ENCODE measurements around the gene KLHL26. TPM values are rescaled to one million over a fixed set of nuclear protein-coding genes. Genes with fewer than 3 reads are reported as not detected.

The KLHL26 gene
- total and polyA plus RNA-seq, 9 of the 15 experiments (the other 6 are each of a cell fraction or from before 2014, with no cell fraction given), result 0.13 to 13.3 (median 1.4) TPM

DNA sequence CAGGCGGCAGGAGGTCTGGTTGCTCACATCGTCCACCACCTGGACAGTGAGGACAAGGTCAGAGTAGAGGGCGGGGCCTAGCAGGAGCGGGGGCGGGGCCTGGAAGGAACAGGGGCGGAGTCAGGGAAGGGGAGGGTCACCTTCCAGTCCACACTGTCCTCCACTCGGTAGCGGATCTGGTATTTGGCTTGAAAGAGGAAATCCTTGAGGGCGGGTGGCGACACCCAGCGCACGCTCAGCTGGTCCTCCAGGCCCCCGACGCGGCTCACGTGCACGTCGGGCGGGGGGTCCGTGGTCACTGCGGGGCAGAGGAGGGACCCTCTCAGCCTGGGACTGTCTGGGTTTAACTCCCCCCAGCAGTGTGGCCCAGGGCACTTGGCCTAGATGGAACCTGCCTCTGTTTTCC lies 40.1 kb upstream of the KLHL26 start (continued):
- TF ChIP-seq, protein P1, sequence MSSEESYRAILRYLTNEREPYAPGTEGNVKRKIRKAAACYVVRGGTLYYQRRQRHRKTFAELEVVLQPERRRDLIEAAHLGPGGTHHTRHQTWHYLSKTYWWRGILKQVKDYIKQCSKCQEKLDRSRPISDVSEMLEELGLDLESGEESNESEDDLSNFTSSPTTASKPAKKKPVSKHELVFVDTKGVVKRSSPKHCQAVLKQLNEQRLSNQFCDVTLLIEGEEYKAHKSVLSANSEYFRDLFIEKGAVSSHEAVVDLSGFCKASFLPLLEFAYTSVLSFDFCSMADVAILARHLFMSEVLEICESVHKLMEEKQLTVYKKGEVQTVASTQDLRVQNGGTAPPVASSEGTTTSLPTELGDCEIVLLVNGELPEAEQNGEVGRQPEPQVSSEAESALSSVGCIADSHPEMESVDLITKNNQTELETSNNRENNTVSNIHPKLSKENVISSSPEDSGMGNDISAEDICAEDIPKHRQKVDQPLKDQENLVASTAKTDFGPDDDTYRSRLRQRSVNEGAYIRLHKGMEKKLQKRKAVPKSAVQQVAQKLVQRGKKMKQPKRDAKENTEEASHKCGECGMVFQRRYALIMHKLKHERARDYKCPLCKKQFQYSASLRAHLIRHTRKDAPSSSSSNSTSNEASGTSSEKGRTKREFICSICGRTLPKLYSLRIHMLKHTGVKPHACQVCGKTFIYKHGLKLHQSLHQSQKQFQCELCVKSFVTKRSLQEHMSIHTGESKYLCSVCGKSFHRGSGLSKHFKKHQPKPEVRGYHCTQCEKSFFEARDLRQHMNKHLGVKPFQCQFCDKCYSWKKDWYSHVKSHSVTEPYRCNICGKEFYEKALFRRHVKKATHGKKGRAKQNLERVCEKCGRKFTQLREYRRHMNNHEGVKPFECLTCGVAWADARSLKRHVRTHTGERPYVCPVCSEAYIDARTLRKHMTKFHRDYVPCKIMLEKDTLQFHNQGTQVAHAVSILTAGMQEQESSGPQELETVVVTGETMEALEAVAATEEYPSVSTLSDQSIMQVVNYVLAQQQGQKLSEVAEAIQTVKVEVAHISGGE (CRISPR knock-in tag; IDR thresholded peaks at IDR 0.05), result no peak
- TF ChIP-seq ZSCAN29 (IDR thresholded peaks at IDR 0.05) (peak; percentile 92), PCBP2 (IDR thresholded peaks at IDR 0.05; ENCODE audit: low read depth, low read length, poor library complexity, severe bottlenecking) (no peak), NCOA1 (IDR thresholded peaks at IDR 0.05; ENCODE audit: low read depth) (no peak), FOXA1 (IDR thresholded peaks at IDR 0.05; ENCODE audit: borderline replicate concordance) (no peak), ZNF699 (CRISPR knock-in tag; IDR thresholded peaks at IDR 0.05; ENCODE audit: insufficient replicate concordance) (no peak), ARID1B (IDR thresholded peaks at IDR 0.05) (no peak), SMAD4 (CRISPR knock-in tag; conservative IDR thresholded peaks at IDR 0.05) (0 out of 2 replicates have a peak, but pooled peaks have one; percentile 23), TSC22D4 (tag; IDR thresholded peaks at IDR 0.05) (no peak), SMC3 (conservative IDR thresholded peaks at IDR 0.05; ENCODE audit: insufficient read depth, low read depth, low read length) (no peak), RUNX1 (IDR thresholded peaks at IDR 0.05; ENCODE audit: low read depth) (no peak), NFIC (IDR thresholded peaks at IDR 0.05) (peak; percentile 63), CHCHD3 (CRISPR knock-in tag; IDR thresholded peaks at IDR 0.05) (no peak), CBFA2T3 (IDR thresholded peaks at IDR 0.05) (no peak), CXXC5 (CRISPR knock-in tag; IDR thresholded peaks at IDR 0.05) (peak; percentile 80), SAFB2 (IDR thresholded peaks at IDR 0.05; ENCODE audit: borderline replicate concordance, low read depth, low read length, severe bottlenecking) (no peak), CC2D1A (IDR thresholded peaks at IDR 0.05) (no peak), ZC3H11A (IDR thresholded peaks at IDR 0.05; ENCODE audit: low read depth, low read length) (no peak), TGIF2 (CRISPR knock-in tag; IDR thresholded peaks at IDR 0.05) (no peak), ZNF41 (CRISPR knock-in tag; conservative IDR thresholded peaks at IDR 0.05) (no peak), BRD4 (IDR thresholded peaks at IDR 0.05) (no peak), NR1H2 (CRISPR knock-in tag; IDR thresholded peaks at IDR 0.05) (no peak), PRMT5 (CRISPR knock-in tag; IDR thresholded peaks at IDR 0.05) (no peak)
- TF ChIP-seq, protein P2, sequence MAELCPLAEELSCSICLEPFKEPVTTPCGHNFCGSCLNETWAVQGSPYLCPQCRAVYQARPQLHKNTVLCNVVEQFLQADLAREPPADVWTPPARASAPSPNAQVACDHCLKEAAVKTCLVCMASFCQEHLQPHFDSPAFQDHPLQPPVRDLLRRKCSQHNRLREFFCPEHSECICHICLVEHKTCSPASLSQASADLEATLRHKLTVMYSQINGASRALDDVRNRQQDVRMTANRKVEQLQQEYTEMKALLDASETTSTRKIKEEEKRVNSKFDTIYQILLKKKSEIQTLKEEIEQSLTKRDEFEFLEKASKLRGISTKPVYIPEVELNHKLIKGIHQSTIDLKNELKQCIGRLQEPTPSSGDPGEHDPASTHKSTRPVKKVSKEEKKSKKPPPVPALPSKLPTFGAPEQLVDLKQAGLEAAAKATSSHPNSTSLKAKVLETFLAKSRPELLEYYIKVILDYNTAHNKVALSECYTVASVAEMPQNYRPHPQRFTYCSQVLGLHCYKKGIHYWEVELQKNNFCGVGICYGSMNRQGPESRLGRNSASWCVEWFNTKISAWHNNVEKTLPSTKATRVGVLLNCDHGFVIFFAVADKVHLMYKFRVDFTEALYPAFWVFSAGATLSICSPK (IDR thresholded peaks at IDR 0.05; ENCODE audit: borderline replicate concordance), result no peak
- TF ChIP-seq, protein P3, sequence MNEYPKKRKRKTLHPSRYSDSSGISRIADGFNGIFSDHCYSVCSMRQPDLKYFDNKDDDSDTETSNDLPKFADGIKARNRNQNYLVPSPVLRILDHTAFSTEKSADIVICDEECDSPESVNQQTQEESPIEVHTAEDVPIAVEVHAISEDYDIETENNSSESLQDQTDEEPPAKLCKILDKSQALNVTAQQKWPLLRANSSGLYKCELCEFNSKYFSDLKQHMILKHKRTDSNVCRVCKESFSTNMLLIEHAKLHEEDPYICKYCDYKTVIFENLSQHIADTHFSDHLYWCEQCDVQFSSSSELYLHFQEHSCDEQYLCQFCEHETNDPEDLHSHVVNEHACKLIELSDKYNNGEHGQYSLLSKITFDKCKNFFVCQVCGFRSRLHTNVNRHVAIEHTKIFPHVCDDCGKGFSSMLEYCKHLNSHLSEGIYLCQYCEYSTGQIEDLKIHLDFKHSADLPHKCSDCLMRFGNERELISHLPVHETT (CRISPR knock-in tag; conservative IDR thresholded peaks at IDR 0.05 in 1 of 2, IDR thresholded peaks at IDR 0.05 in 1 of 2), result no peak
